Parietal lobe (tissue), 1 donor: ENCODE data around the gene DGCR6L. TPM values are rescaled to one million over a fixed set of nuclear protein-coding genes. Genes with fewer than 3 reads are reported as not detected.

Experiments used
- total RNA-seq: library from RNA; depleted of rRNA; stranded (reverse); fragments of >200 nt; gene quantifications from one replicate; pipeline ENCODE4 v1.2.3, GENCODE V29; 2014

DGCR6L gene
- total RNA-seq = 30.7 TPM

GRCh38 chr22:20319745-20320658 is at the start of gene DGCR6L:
Gene DGCR6L, minus strand, starts transcription at chr22:20320060. Its CDS starts 72 bp downstream, at chr22:20319988.

GRCh38 chr22:20268279-20269012 is 51.4 kb downstream of the DGCR6L start, which contains the start of gene RTN4R:
Gene RTN4R, minus strand, starts transcription at chr22:20268318. Its CDS starts 226 bp downstream, at chr22:20268092.

Other genes with a start within 250 kb of the DGCR6L start
- 75.1 TPM for gene DGCR8, start 239.8 kb downstream of the DGCR6L start, total RNA-seq
- 109 TPM for gene RANBP1, start 204.0 kb downstream of the DGCR6L start, total RNA-seq
- gene TRMT2A, start 202.8 kb downstream of the DGCR6L start, total RNA-seq = 57.6 TPM
- 9.7 TPM for gene ZDHHC8, start 188.3 kb downstream of the DGCR6L start, total RNA-seq
- gene CCDC188, start 169.0 kb downstream of the DGCR6L start, total RNA-seq = 1.3 TPM
- gene RTN4R, start 51.7 kb downstream of the DGCR6L start, total RNA-seq = 14.7 TPM
- 58.5 TPM for gene ZNF74, start 74.1 kb upstream of the DGCR6L start, total RNA-seq
- gene SCARF2, start 117.8 kb upstream of the DGCR6L start, total RNA-seq = 1.6 TPM
- 75.1 TPM for gene KLHL22, start 175.7 kb upstream of the DGCR6L start, total RNA-seq
- 35.4 TPM for gene MED15, start 187.6 kb upstream of the DGCR6L start, total RNA-seq